HG02852 (cell line): ENCODE data around the gene CFAP73.

Experiments
- ATAC-seq: cut with Tn5 transposase; IDR thresholded peaks from one replicate; pipeline ENCODE4 v1.9.1; 2021; ENCODE audit warnings: mild to moderate bottlenecking, moderate library complexity; ENCODE audit not compliant: unreplicated experiment

CFAP73 gene

DNA sequence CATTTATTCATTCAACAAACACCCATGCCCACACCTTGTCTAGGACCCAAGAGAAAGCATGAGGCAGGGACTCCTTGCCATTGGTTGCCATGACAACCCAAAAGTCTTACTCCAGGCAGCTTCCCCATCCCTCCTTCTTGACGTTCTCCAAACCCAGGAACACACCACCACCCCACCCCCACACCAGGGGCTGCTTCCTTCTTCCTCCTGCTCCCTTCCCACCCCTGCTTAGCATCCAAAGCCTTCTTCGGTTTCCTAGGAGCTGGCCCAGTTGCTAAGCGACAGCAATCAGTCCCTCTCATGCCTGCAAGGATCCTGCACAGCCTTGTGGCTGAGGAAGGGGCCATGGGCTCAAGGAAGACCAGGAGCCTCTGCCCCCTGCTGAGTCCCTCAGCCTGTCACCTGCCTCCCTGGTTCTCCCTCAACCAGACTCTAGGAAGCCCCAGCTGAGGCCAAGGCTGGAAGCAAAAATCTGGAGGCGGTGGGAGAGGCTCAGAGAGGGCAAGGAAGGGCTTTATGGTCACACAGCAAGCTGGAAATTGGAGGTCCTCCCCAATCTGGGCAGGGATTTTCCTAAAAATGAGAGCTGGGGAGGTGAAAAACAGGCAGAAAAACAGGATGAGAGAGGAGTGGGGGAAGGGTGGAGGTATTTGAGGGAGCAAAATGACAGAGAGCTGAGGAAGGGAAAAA lies 29.4 kb upstream of the CFAP73 start:
- ATAC-seq: no peak

DNA sequence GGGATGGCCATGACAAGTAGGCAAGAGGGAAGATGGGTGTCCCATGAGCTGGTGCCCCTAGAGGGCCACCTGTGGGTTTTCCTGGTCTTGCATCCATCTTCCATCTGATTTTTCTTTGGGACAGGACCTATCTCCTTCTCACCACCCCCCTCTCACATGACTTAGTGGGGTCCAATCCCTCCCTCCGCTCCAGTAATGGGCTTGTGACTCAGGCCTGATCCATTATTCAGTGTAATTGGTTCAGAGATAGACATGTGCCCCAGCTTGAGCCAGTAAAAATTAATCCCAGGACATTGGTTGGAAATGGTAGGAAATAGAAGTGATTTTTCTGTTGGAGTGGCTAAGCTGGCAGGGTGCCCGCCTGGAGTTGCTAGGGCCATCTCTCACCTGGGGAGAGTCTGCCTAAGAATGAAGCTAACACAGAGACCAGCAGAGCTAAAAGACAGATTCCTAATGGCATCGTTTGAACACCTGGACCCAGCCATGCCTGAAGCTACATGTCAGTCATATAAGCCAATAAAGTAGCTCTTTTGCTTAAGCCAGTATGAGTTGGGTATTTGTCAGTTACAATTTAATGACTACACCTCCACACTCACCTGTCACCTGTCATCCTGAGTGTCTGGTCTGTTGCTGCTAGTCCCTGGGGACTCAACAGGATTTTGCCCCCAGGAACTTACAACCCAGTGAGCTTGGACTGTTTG lies 28.7 kb upstream of the CFAP73 start:
- ATAC-seq: no peak

DNA sequence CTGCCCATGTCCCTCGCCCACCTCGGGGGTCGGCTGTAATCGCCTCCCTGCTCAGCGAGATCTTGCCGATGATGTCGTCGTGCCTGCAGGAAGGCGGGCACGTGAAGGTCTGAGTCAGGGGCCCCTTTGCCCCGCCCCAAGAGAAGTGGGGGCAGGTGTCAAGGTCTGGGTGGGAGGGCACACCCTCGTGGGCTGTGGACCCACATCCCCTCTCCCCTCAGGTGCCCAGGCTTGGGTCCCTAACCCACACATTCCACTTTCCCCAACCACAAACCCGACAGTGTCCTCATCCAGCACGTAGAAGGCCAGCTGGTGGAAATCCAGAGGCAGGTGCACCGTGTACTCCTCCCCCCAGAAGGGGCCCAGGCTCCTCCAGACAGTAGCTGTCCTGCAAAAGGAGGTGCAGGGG lies 21.7 kb upstream of the CFAP73 start:
- no peak for ATAC-seq

GRCh38 chr12:113128802-113129663 lies 20.5 kb upstream of the CFAP73 start:
- no peak for ATAC-seq

GRCh38 chr12:113129664-113130456 lies 19.7 kb upstream of the CFAP73 start:
- no peak for ATAC-seq

DNA sequence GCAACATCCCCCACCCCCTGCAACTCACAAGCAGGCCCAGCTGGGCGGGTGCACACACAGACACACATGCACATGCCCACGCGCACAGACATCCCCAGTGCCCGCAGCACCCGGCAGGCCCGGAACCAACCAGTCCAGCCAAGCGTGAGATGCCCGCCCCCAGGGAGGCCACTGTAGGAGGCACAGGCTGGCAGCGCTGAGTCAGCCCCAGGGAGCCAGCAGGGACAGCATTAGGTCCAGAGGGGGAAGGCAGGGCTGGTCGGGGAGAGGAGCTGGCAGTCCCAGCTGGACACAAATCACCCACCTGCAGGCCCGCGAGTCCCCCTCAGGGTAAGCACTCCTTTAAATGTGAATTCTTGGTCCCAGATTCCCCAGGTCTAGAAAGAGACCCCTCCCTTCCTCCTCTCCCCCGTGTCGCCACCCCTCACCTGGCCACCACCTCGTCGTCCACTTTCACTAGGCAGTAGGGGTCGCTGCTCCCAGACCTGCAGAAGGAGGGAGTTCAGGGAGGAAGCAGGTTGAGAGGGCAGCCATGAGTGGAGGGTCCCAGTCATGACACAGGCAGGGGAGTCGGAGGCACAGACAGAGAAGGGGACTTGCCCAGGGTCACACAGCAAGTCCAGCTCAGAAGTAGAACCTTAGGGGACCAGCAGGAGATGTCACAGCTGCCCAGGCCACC lies 18.9 kb upstream of the CFAP73 start:
- no peak for ATAC-seq

DNA sequence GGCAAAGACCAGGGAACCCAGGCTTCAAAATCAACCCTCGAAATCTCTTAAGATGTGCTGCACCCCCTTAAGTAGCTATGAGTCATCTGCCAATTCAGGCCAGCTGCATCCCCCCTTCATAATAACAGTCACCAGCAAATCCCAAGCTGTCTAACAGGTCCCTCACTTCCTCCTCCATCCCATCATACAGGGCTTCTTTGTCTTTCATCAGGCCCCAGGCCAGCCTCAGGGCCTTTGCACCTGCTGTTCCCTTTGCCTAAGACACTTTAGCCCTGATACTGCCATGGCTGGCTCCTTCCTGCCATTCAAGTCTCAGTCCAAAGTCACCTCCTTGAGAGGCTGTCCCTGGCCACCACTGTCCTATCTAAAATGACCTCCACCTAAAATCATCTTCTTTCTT lies 18.0 kb upstream of the CFAP73 start:
- ATAC-seq: no peak

DNA sequence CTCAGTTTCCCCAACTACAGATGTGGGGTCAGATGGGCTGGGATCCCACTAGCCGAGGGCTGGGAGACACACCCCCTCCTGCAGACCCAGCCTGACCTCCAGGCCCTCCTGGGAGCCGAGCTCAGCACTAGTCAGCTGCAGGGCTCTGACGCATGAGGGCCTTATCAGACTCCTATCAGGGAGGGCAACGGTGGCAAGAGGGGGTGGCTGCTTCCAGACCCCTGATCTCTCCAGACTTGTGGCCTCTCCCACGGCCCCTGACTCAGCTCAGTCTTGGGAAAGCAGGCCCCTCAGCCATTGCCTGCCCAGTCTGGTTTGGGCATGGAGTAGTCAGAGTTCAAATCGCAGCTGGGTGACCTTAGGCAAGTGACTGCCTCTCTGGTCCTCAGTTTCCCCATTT lies 16.5 kb upstream of the CFAP73 start:
- no peak for ATAC-seq

GRCh38 chr12:113133666-113134065 lies 15.9 kb upstream of the CFAP73 start:
- no peak for ATAC-seq

DNA sequence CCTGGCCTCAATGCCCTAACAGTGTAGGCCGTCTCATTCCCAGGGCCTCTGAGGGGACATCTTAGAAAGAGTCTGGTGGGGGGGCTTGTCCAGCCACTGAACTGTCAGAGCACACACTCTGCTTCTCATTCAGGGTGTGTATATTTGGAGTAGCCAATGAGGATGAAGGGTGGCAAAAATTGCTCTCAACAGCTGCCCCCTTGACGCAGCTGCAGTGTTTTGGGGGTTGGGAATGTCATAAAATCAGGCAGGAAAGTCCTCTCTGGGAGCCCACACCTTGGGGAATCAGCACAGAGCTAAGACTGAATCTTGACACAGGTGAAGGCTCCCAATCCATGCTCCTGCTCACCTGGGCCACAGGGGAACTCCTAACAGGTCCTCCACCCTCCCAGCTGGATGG lies 15.5 kb upstream of the CFAP73 start:
- ATAC-seq: no peak

DNA sequence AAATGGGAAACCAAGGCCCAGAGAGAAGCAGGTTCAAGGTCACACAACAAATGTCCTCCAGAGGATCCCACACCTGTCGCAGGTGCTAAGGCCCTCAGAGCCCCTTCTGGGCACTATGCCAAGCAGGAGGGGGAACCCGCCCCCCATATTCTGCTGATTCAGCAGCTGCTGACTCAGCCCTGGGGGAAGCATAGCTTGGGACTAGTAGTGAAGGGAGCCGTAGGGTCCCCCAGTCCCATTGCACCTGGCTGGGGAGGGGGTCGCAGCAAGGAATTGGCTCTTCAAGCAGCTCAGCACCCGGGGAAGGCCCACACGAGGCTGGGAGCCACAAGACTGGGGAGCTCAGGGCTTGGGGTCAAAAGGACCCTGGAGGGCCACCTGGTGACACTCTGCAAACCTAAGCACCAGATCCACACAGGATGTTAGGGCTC lies 15.0 kb upstream of the CFAP73 start:
- ATAC-seq: no peak

DNA sequence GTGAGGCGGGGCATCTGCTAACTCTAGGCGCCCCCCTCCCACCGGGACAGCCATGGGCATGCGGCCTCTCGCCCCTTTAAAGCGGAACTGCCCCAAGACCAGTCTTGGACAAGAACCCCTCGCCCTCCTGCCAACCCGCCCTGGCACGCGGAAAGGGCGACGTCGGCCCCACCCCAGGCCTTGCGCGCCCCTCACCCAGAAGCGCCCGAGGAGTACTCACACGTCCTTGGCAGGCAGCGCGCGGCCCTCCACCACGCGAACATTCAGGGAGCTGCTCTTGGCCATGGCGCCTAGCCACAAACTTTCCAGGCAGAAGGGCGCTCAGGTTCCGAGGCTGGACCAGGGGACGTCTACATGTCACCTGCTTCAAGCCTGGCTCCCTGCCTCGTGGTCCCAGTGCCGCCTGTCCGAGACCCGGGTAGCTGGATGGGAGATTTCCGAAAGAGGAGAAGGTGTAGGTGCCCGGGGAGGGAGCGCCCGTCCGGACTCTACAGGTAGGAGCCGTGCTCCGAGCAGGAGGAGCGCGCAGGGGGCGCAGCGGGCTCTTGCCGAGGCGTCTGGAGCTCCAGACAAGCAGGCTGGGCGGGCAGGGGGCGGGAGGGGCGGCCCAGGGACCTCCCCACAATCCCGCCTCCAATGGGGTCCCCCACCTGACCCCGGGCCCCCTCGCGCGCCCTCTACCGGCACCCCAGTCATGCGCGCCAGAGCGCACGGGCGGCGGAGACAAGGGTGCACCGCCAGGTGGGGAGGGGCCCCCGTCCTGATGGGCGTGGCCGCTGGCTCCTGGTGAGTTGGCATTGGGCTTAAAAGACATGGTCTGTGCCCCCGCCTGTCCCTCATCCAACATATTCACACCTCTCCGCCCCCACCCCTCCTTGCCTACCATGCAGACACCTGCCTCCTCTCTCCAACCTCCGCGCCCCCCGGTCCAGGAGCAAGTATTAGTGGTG lies 14.1 kb upstream of the CFAP73 start, which contains the start of gene RASAL1:
TSS of gene RASAL1 (minus strand) at position 584 of the 950 bp plus-strand sequence. CDS start at position 285, 299 bp downstream.
- ATAC-seq: no peak

DNA sequence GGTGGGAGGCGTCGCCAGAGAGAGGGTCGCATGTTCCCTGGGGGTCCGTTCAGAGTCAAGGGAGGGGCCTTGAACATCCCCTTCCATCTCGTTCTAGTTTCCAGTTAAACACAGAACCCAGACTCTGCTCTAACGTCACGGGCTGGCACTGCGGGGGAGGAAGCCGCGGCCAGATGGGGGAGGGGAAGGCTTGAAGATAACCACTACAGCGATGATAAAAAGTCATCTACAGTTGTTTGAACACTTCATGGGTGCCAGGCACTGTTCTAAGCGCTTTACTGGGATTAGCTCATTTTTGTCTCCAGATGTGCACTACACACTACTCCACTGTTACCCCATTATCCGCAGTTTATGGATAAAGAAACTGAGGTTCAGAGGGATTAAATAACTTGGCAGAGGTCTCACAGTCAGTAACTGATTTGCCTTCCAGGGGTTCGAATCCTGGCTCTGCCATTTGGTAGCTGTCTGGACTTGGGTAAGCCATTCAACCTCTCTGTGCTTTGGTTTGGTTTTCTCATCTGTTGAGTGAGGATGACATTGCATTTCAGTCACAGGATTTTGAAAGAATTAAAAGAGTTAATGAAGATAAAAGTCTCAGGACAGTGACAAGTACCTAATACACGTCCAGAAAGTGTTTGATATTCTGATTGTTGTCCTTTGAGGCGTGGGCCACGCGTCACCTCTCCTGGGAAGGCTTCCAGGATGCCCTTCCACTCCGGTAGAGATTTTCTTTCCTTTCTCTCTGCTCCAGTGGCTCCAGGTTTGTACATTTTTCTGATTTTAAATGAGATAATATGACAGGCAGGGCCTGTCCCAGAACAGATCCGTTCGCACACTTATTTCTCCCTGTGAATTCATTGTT lies 13.2 kb upstream of the CFAP73 start:
- ATAC-seq: no peak

DNA sequence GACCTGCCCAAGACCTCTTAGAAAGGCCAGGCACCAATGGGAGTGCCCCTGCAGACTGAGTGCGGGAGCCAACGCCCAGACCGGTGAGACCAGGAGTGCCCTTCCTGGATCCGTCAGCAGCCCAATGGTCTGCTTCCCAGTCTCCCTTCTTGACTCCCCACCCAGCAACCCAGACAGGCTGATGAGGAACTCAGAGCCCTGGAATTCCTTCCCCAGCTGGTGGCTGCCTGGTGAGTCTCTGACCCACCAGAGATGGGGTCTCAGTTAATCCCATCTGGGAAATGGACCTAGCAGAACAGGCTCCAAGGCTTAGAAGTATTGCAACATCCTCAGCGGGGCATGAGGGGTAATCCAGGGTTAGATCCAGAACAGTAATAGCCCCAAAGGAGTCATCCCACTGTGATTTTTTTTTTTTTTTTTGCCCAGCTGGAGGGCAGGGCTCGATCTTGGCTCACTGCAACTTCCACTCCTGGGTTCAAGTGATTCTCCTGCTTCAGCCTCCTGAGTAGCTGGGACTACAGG lies 12.5 kb upstream of the CFAP73 start:
- ATAC-seq: no peak

- ATAC-seq: no peak
Observed at GRCh38 chr12:113137861-113138783, 11.4 kb upstream of the CFAP73 start.

GRCh38 chr12:113138826-113139225 lies 10.7 kb upstream of the CFAP73 start:
- ATAC-seq: no peak

DNA sequence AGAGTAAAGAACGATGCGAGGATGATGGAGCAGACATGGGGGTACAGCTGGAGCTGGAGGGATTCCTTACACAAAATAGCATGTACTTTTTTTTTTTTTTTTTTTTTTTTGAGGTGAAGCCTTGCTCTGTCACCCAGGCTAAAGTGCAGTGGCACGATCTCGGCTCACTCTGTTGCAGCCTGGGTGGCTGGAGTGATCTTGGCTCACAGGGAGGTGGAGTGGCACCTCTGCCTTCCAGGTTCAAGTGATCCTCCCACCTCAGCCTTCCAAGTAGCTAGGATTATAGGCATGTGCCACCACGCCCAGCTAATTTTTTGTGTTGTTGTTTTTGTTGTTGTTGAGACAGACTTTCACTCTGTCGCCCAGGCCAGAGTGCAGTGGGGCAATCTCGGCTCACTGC lies 8.8 kb upstream of the CFAP73 start:
- no peak for ATAC-seq
